Measurements from ENCODE around the gene AQP12A. TPM values are rescaled to one million over a fixed set of nuclear protein-coding genes. Genes with fewer than 3 reads are reported as not detected.

Gene AQP12A
- total and polyA plus RNA-seq, 10 of the 15 experiments (the other 5 are each of a cell fraction or from before 2014, with no cell fraction given), result not detected

GRCh38 chr2:240723851-240724250, 32.2 kb downstream of the AQP12A start:
- no peaks in the 10 kb centered on the region for H3K79me2 ChIP-seq (ENCODE audit: control insufficient read depth, insufficient read depth, low read length)
- no peak for TF ChIP-seq CUX1 (IDR thresholded peaks at IDR 0.05; ENCODE audit: insufficient replicate concordance, low read depth, low read length)
- no peak overlapping the region for H3K27ac ChIP-seq (ENCODE audit: control insufficient read depth, insufficient read depth)
- in situ Hi-C loops (cut with MboI) (no loop called here), intact Hi-C loops (cut with micrococcal nuclease; ENCODE audit: unreplicated experiment) (no loop called here)
- ChIA-PET POLR2A (no interaction called here), RAD21 (ENCODE audit: unreplicated experiment) (no interaction called here), CTCF (no interaction called here), SMC1A (ENCODE audit: uncharacterized antibody, unreplicated experiment) (no interaction called here)
- H2AFZ ChIP-seq (ENCODE audit: control insufficient read depth, low read depth, low read length), result no peak overlapping the region
- 35% methylated on average over 9 of the region's 9 CpGs for WGBS (ENCODE audit: insufficient coverage, insufficient replicate concordance, low lambda C conversion rate, missing lambda C conversion rate)
- H3K27me3 ChIP-seq (replicated peaks in 1 of 2; ENCODE audit: control insufficient read depth in 2 of 2, insufficient read depth in 2 of 2, low read length in 1 of 2), result no peaks in the 10 kb centered on the region; a peak in 1 of 4 replicates
- ATAC-seq, result no peak
- H3K4me1 ChIP-seq (ENCODE audit: control insufficient read depth, insufficient read depth, low read length), result no peaks in the 10 kb centered on the region
- H3K9me3 ChIP-seq (replicated peaks; ENCODE audit: control insufficient read depth, insufficient read depth, low read length), result no peaks in the 10 kb centered on the region
- no peaks in the 10 kb centered on the region for H3K36me3 ChIP-seq (ENCODE audit: control insufficient read depth in 2 of 2, insufficient read depth in 2 of 2, low read length in 1 of 2)
- no peak for FAIRE-seq
- no peaks in the 10 kb centered on the region for H4K20me1 ChIP-seq (ENCODE audit: control insufficient read depth, insufficient read depth)
- H3K4me3 ChIP-seq, result no peak overlapping the region
- no peak overlapping the region for H3K9ac ChIP-seq (ENCODE audit: control insufficient read depth, insufficient read depth, low read length)
- no peak overlapping the region for H3K4me2 ChIP-seq (ENCODE audit: control insufficient read depth, insufficient read depth)
- no TSS peak for BruUV-seq (replicated peaks)
- no peak for DNase-seq (ENCODE audit: low read depth, low spot score)

- no peak for ATAC-seq
- H2AFZ ChIP-seq (ENCODE audit: control insufficient read depth, low read depth, low read length), result no peak overlapping the region
- POLR2A ChIA-PET, result no interaction called here
- SMC1A ChIA-PET (ENCODE audit: uncharacterized antibody, unreplicated experiment), result no interaction called here
- H3K4me2 ChIP-seq (ENCODE audit: control insufficient read depth, insufficient read depth), result no peak overlapping the region
- no peak overlapping the region for H3K27ac ChIP-seq (ENCODE audit: control insufficient read depth, insufficient read depth)
- DNase-seq (ENCODE audit: low read depth, low spot score), result no peak
- no peak overlapping the region for H3K9ac ChIP-seq (ENCODE audit: control insufficient read depth, insufficient read depth, low read length)
- no peaks in the 10 kb centered on the region for H3K36me3 ChIP-seq (ENCODE audit: control insufficient read depth in 2 of 2, insufficient read depth in 2 of 2, low read length in 1 of 2)
- RAD21 ChIA-PET (ENCODE audit: unreplicated experiment), result no interaction called here
- in situ Hi-C loops (cut with MboI), result no loop called here
- intact Hi-C loops (cut with micrococcal nuclease; ENCODE audit: unreplicated experiment), result no loop called here
- no peak for FAIRE-seq
- CTCF ChIA-PET, result no interaction called here
- no TSS peak for BruUV-seq (replicated peaks)
- H4K20me1 ChIP-seq (ENCODE audit: control insufficient read depth, insufficient read depth), result no peaks in the 10 kb centered on the region
- no peaks in the 10 kb centered on the region for H3K4me1 ChIP-seq (ENCODE audit: control insufficient read depth, insufficient read depth, low read length)
- H3K79me2 ChIP-seq (ENCODE audit: control insufficient read depth, insufficient read depth, low read length), result no peaks in the 10 kb centered on the region
- 45% methylated on average over 10 of the region's 10 CpGs for WGBS (ENCODE audit: insufficient coverage, insufficient replicate concordance, low lambda C conversion rate, missing lambda C conversion rate)
- no peaks in the 10 kb centered on the region; a peak in 1 of 4 replicates for H3K27me3 ChIP-seq (replicated peaks in 1 of 2; ENCODE audit: control insufficient read depth in 2 of 2, insufficient read depth in 2 of 2, low read length in 1 of 2)
- no peak overlapping the region for H3K4me3 ChIP-seq
- H3K9me3 ChIP-seq (replicated peaks; ENCODE audit: control insufficient read depth, insufficient read depth, low read length), result no peaks in the 10 kb centered on the region
- TF ChIP-seq PRDM15 (CRISPR knock-in tag; IDR thresholded peaks at IDR 0.05) (no peak), ZNF217 (IDR thresholded peaks at IDR 0.05) (no peak)
Measured at GRCh38 chr2:240724431-240724830, 32.8 kb downstream of the AQP12A start.
